AG09319 (cell line): ENCODE results near the gene CSF2.

Experiments used
- DNase-seq: peaks from one replicate; pipeline ENCODE4 v3.0.0-alpha.2; 2010; ENCODE audit warnings: low read depth; ENCODE audit errors: extremely low read depth
- CTCF ChIP-seq: IDR thresholded peaks from 2 replicates; pipeline ENCODE4 v1.5.1; 2011; ENCODE audit warnings: low read depth, mild to moderate bottlenecking, inconsistent platforms, low read length, moderate library complexity

CSF2 gene

GRCh38 chr5:132075719-132076077, 2.1 kb downstream of the CSF2 start:
- DNase-seq: no peak
- TF ChIP-seq CTCF: no peak

DNA sequence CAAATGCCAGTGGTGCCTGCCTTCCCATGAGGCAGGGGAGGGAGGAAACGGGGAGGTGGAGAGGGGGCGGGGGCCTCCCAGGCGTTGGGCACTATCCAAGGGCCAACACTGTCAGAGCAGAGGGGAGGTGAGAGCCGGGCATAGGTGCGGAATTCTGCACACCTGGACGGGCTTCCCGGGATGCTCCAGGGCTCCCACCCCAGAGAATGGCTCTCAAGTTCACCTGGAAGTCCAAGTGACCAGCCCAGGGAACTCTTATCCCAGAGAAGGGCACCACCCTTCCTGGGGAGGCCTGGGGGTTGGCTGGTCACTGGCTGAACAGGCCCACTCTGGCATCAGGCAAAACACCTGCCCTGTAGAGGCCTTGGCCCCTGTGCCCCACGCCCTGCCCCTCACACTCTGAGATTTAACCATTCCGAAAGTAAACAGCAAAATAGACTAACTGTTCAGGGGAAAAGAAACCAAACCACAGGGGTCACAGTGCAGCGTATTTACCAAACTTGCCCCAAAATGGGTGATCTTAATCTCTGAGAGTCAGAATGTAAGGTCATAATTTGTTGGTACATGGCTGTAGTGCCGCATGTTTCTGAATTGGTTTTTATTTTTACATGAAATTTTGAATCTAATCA, 2.7 kb downstream of the CSF2 start:
- TF ChIP-seq CTCF: no peak
- no peak for DNase-seq

GRCh38 chr5:132076983-132077382, 3.4 kb downstream of the CSF2 start:
- TF ChIP-seq CTCF: no peak
- DNase-seq: no peak

- TF ChIP-seq CTCF: no peak
- no peak for DNase-seq
Observed at GRCh38 chr5:132079081-132079480, 5.5 kb downstream of the CSF2 start.

- no peak for DNase-seq
- no peak for TF ChIP-seq CTCF
Observed at GRCh38 chr5:132079619-132080018, 6.0 kb downstream of the CSF2 start.

DNA sequence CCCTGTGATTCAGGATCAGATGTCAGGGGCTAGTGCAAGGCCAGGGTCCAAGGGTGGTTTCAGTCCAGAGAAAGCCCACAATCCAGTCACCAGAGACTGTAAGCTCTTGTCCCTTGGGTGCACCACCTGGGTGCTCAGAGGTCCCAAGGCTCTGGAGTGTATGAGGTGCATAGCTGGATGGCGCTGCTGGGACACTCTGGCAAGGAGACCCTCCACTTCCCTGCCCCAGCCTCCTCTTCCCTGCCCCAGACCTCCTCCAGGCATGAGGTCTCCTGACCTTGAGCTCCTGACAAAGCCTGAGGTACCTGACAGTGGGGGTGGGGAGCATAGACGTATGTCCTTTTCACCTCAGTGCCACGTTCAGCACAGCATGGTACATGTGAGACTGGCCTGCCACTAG, 7.0 kb downstream of the CSF2 start:
- no peak for DNase-seq
- no peak for TF ChIP-seq CTCF

GRCh38 chr5:132081458-132081857, 7.9 kb downstream of the CSF2 start:
- no peak for DNase-seq
- no peak for TF ChIP-seq CTCF
